GM18526 (cell line): Measurements from ENCODE around the gene RALGDS.

Experiments
- POLR2A ChIP-seq: IDR thresholded peaks from 3 replicates; pipeline ENCODE4 v1.6.1; 2011; ENCODE audit not compliant: insufficient read length; ENCODE audit errors: extremely low read depth

Gene RALGDS

GRCh38 chr9:133100506-133101355 lies 20.3 kb downstream of the RALGDS start:
- no peak for TF ChIP-seq POLR2A

DNA sequence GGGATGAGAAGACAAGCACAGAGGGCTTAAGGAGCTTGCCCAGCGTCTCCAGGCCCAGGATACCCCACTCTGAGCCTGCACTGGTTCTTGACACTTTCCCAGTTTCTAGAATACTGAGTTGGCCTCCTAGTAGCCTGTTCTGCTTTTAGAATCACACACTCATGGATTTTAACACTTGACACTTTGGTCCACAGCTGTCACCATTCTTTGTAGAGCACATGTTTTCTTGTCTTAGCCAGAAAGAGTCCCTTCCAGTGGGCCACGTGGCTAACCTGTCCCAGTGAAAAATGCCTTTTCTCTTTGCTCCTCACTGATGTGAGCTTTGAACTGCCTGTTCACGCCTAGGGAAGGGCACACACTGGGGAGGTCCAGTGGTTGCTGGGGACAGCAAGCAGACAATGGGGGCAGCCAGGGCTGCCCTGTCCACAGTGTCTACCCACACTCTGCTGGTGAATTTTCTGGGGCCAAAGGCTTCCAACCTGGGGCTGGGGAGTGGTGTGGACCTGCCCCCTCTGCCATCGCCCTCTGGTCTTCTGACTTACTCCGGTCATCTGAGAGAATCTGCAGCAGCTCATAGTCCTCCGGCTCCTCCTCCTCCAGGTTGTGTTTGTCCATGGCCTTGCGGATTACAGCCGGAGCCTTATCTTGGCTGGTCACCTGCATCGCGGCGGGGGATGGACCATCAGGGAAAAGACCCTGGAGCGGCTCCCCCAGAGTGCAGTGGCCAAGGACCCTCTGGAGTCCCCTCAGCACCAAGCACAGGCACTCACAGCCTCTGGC lies 21.1 kb downstream of the RALGDS start:
- TF ChIP-seq POLR2A: no peak

- no peak for TF ChIP-seq POLR2A
Measured at GRCh38 chr9:133098871-133099270, 22.2 kb downstream of the RALGDS start.

DNA sequence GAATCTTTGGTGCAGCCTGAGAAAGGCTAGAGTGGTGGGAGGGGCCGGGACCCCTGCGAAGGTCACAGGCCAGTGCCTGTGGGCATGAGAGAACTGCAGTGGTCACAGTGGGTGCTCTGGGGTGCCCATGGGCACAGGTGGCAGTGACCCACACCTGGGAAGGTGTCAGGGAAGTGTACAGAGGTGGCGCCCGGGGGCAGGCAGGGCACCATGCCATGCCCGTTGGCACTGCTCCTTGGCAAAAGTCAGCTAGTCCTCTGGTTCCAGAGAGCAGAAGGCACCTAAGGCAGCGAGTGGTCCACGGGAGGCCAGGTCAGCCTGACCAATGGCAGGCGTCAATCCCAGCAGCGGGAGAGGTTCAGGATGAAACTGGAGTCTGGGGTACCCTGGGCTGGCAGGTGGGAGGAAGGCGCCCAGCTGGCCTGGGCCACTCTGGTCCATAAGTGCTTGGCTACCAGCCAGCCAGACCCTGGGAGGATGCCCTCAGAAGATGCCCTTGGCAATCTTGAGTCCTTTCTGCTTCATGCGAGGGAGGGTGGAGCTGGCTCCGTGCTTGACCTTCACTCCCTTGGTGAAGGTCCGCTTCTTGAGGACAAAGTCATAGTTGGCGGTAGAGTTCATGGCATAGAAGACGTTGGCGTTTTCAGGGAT lies 22.8 kb downstream of the RALGDS start:
- TF ChIP-seq POLR2A: no peak

- TF ChIP-seq POLR2A: no peak
Measured at GRCh38 chr9:133094842-133095393, 26.1 kb downstream of the RALGDS start.

DNA sequence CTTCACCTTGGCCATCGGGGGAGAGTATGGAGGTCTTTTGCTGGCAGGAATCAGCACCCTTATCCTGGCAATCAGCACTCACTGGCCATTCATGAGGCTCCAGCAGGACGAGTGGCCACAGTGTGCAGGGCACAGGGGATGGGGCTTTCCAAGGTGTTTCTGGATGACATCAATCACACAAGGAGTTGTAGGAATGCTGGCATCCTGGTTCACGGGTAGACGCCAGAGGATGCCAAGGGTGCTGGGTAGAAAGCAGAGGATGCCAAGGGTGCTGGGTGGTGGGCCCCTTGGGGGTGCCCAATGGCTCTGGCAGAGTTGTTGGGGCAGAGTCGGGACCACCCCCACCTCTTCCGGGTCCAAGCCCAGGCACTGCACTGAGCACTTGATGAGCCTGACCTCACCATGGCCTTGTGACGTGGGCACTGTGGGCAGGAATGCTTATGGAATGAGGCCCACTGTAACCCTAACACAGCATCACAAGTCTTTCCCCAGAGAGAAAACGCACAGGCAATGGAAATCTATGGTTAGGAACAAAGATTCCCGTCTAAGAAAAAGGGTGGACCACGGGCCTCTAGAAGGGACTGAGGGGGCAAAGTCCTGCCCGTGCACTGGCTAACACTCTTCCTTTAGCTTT lies 30.2 kb downstream of the RALGDS start:
- no peak for TF ChIP-seq POLR2A

DNA sequence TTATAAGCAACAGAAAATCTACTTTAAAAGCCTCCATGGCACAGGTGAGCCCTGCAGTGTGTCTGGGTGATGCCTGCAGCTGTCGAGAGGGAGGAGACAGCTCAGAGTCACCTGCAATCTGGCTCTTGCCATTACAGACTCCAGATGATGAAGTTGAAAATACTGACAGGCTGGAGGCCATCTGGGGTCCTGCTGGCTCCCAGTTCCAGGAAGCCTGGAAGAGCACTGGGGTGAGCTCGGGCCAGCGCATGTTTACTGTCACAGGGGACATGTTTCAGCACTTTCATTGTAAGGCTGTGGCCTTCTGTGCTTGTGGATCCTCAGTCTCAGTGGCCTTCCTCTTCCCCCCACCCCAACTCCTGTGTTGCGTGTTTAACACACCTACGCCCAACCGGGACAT lies 30.9 kb downstream of the RALGDS start:
- TF ChIP-seq POLR2A: no peak

DNA sequence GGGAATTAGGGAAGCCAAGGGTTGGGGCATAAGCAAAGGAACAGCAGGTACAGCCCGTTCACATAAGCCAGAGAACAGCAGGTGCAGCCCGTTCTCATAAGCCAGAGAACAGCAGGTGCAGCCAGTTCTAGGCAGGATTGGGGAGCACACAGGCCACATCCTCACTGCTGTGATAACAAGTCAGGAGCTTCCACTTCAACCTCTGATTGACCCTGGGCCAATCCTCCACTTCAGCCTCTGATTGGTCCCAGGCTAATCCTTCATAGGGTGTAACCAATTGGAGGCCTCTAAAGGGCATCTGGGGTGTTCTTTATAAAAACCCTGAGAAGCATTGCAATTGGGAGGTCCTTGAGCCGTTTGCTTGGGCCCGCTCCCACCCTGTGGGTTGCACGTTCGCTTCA lies 31.8 kb downstream of the RALGDS start:
- TF ChIP-seq POLR2A: no peak

DNA sequence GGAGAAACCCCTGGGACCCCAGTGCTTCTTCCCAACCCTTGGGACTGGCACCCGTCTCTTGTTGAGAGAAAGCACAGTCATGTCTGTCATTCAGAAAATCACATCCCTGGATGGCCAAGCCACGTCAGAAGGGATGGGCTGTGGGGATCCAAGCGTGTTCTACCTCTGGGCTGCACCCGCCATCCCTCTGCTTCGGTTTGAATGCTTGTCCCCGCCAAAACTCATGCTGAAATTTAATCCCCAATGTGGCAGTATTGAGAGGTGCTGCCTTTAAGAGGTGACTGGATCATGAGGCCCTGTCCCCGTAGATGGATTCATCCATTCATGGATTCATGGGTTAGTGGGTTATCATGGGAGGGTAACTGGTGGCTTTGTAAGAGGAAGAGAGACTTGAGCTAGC lies 32.3 kb downstream of the RALGDS start:
- no peak for TF ChIP-seq POLR2A

- TF ChIP-seq POLR2A: no peak
Measured at GRCh38 chr9:133088146-133088750, 32.8 kb downstream of the RALGDS start.

DNA sequence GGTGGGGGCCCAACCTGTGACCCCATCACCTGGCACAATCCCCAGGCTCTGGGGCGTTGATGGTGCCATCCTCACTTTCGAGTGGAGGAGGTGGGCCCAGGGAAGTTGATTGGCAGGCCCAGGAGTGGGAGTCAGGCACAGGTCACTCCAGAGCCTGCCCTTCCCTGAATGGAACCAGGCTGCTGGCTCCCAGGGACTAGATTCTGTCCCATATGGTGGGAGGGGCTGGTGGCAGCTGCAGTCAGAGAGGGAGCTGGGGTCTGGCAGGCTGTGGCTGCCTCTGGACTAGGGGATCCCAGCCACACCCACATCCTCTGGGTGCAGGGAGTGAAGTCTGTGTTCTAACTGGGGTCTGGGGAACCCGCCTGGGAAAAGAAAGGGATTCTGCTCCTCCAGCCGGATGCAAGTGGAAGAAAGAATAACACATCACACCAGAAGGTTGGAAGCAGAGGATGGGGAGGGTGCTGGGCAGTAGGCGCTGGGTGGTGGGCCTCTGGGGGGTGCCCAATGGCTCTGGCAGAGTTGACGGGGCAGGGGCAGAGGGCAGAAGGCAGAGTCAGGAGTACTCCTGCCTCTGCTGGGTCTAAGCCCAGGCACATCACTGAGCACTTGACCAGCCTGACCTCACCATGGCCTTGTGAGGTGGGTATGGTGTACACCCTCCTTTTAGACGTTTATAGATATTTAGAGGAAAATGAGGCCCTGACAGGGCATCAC lies 33.5 kb downstream of the RALGDS start:
- TF ChIP-seq POLR2A: no peak

DNA sequence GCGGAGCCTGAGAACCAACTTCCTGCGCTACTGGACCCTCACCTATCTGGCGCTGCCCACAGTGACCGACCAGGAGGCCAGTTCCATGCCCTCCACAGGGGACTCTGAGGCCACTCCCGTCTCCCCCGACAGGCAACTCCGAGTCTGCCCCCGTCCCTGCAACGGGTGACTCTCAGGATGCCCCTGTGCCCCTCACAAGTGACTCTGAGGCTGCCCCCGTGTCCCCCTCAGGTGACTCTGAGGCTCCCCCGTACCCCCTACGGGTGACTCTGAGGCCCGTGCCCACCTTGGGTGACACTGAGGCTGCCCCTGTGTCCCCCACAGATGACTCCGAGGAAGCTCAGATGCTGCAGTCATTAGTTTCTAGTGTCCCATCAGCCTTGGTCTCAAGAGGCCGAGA lies 34.1 kb downstream of the RALGDS start:
- no peak for TF ChIP-seq POLR2A

DNA sequence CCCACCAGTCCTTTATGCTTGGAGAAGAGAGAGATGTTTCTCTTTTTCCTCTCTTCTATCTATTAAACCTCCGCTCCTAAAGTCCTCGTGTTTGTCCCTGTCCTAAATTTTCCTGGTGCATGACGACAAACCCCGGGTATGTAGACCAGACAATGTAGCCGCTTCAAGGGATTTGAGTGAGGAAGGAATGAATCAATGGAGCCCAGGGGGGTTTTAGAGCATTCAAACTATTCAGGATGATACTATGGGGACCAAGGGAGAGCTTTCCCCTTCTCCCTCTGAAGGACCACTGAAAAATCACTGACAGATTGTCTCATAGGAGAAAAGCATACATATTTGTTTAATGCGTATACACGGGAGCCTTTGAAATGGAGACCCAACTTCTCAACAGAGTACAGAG lies 40.9 kb downstream of the RALGDS start:
- TF ChIP-seq POLR2A: no peak

- TF ChIP-seq POLR2A: no peak
Measured at GRCh38 chr9:133078486-133078885, 42.6 kb downstream of the RALGDS start.
